ENCODE measurements around the gene IFNLR1. TPM values are rescaled to one million over a fixed set of nuclear protein-coding genes. Genes with fewer than 3 reads are reported as not detected.
A peak's percentile ranks its signal among the peaks of the same experiment; 100 is the strongest.

IFNLR1 gene
- total RNA-seq, 1 donor from 2014 or later, result 11.1 TPM

- DNase-seq, result peak; percentile 22
- Histone ChIP-seq H3K4me3 (no peak overlapping the region), H3K36me3 (no peaks in the 10 kb centered on the region), H3K27me3 (no peaks in the 10 kb centered on the region), H3K9me3 (no peaks in the 10 kb centered on the region), H3K27ac (no peak overlapping the region), H3K4me1 (peaks cover 5% of the 10 kb centered on the region)
- intact Hi-C loops (cut with DNase I), result no loop called here
- TF ChIP-seq CTCF (IDR thresholded peaks at IDR 0.05), result no peak
- ATAC-seq, result no peak
Observed at GRCh38 chr1:24113641-24114033, 73.5 kb downstream of the IFNLR1 start.

GRCh38 chr1:24111996-24112779, 74.9 kb downstream of the IFNLR1 start, which contains the start of gene MYOM3:
Gene MYOM3 (minus strand): TSS chr1:24112135. CDS start chr1:24108636, 3,499 bp downstream.
- Histone ChIP-seq H3K27ac (no peak within 1 kb of the TSS), H3K4me1 (peaks cover 5% of the 10 kb centered on the region), H3K4me3 (peak within 1 kb of the TSS; percentile 19), H3K9me3 (no peaks in the 10 kb centered on the region), H3K27me3 (no peaks in the 10 kb centered on the region), H3K36me3 (no peaks in the 10 kb centered on the region)
- ATAC-seq, result peak; percentile 95
- peak; percentile 52 for TF ChIP-seq CTCF (IDR thresholded peaks at IDR 0.05)
- intact Hi-C loops (cut with DNase I), result no loop called here
- DNase-seq, result peak; percentile 86

- Histone ChIP-seq H3K36me3 (no peaks in the 10 kb centered on the region), H3K27me3 (no peaks in the 10 kb centered on the region), H3K4me3 (no peak overlapping the region), H3K9me3 (no peaks in the 10 kb centered on the region), H3K27ac (no peak overlapping the region), H3K4me1 (peaks cover 5% of the 10 kb centered on the region)
- DNase-seq (peak; percentile 64), ATAC-seq (no peak)
- TF ChIP-seq CTCF (IDR thresholded peaks at IDR 0.05), result no peak
- intact Hi-C loops (cut with DNase I), result no loop called here
Observed at GRCh38 chr1:24111262-24111995, 75.7 kb downstream of the IFNLR1 start.

- ATAC-seq, result no peak
- intact Hi-C loops (cut with DNase I), result no loop called here
- H3K4me3 ChIP-seq, result no peak overlapping the region
- no peak for TF ChIP-seq CTCF (IDR thresholded peaks at IDR 0.05)
- H3K27me3 ChIP-seq, result no peaks in the 10 kb centered on the region
- H3K36me3 ChIP-seq, result no peaks in the 10 kb centered on the region
- DNase-seq, result peak; percentile 48
- no peak overlapping the region for H3K27ac ChIP-seq
- peaks cover 5% of the 10 kb centered on the region for H3K4me1 ChIP-seq
- no peaks in the 10 kb centered on the region for H3K9me3 ChIP-seq
Observed at GRCh38 chr1:24110642-24111261, 76.3 kb downstream of the IFNLR1 start.

DNA sequence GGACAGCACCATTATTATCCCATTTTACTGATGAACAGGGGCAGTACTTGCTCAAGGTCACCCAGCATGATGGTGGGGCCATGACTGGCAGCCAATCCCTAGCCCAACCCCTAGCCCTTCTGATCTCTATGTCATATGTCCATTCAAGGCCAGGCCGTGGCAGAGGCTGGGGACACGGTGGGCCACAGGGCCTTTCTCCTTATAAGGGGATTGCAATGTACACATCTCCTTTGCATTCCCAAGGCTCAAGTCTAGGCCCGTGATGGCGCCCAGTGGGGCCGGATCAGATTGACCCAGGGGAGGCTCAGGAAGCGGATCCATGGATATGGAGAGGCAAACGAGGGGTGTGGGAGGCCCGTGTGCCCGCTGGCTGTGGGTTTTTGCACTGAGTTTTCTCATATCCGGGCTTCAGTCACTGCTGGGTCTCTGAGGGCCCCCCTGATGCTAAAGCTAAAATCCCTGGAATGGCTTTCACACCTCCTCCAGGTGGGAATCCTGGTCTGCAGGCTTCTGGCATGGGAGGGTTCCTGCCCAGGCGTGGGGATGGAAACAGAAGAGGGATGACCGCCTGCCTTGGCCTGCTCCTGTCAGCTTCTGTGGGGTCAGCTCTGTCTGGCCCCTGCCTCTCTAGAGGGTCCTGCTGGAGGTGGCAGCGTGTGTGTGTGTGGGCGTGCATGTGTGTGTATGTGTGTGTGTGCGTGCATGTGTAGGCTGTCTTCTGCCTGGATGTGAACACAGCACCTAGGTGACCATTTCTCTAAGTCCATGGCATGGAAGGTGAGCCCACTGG, 77.2 kb downstream of the IFNLR1 start:
- Histone ChIP-seq H3K27me3 (no peaks in the 10 kb centered on the region), H3K9me3 (no peaks in the 10 kb centered on the region), H3K4me3 (no peak overlapping the region), H3K27ac (no peak overlapping the region), H3K36me3 (no peaks in the 10 kb centered on the region), H3K4me1 (peaks cover 5% of the 10 kb centered on the region)
- TF ChIP-seq CTCF (IDR thresholded peaks at IDR 0.05), result no peak
- ATAC-seq, result no peak
- peak; percentile 56 for DNase-seq
- intact Hi-C loops (cut with DNase I), result no loop called here
